ENCODE measurements around the gene POP5.

DNA sequence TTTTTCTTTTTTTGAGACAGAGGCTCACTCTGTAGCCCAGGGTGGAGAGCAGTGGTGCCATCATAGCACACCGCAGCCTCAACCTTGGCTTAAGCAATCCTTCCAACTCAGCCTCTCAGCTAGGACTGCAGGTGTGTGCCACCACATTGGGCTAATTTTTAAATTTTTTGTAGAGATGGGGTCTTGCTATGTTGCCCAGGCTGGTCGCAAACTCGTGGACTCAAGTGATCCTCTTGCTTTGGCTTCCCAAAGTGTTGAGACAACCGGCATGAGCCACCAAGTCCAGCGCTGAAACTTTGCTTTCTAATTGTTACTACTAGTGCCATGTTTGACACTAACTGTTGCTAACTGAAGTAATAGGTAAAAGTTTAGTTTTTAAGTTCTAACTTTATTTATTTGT, 39.0 kb downstream of the POP5 start:
- TF ChIP-seq, protein P1, sequence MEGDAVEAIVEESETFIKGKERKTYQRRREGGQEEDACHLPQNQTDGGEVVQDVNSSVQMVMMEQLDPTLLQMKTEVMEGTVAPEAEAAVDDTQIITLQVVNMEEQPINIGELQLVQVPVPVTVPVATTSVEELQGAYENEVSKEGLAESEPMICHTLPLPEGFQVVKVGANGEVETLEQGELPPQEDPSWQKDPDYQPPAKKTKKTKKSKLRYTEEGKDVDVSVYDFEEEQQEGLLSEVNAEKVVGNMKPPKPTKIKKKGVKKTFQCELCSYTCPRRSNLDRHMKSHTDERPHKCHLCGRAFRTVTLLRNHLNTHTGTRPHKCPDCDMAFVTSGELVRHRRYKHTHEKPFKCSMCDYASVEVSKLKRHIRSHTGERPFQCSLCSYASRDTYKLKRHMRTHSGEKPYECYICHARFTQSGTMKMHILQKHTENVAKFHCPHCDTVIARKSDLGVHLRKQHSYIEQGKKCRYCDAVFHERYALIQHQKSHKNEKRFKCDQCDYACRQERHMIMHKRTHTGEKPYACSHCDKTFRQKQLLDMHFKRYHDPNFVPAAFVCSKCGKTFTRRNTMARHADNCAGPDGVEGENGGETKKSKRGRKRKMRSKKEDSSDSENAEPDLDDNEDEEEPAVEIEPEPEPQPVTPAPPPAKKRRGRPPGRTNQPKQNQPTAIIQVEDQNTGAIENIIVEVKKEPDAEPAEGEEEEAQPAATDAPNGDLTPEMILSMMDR (IDR thresholded peaks at IDR 0.05) = no peak
- no peak for TF ChIP-seq POLR2AphosphoS5 (IDR thresholded peaks at IDR 0.05)
- no peak for TF ChIP-seq POLR2A (IDR thresholded peaks at IDR 0.05)
